GM21717 (cell line): Measurements from ENCODE around the gene RAB37.

ENCODE experiments used
- ATAC-seq: cut with Tn5 transposase; IDR thresholded peaks from one replicate; pipeline ENCODE4 v1.9.1; 2021; ENCODE audit warnings: mild to moderate bottlenecking, moderate library complexity; ENCODE audit not compliant: unreplicated experiment

RAB37 gene

GRCh38 chr17:74776990-74777389 is 39.9 kb downstream of the RAB37 start:
- no peak for ATAC-seq

DNA sequence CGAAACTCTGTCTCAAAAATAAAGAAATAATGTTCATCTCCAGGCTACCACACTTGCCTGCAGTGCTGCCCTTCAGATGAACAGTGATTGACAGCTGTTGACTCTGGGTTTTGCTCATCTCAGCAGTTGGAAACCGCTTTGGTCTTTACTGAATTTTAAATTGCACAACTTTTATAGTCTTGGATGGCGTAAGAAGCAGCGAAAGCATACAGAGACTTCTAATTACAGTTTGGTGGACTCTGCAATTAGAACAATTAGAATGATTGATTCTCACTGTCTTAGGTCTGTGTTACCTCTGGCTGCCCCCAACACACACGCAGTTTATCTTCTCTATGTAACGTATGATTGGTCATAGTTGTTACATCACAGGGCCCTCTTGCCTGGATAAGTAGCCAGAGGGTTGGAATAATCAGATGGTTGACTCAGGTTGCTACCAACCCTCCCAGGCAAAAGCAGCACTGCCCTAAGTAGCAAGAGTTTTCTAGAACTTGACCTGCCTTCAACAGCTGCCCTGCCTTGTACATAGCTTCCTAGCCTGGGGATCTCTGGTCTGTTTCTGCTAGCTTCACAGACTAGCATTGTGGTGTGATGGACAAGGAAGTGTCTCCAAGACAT is 41.0 kb downstream of the RAB37 start:
- no peak for ATAC-seq

- no peak for ATAC-seq
These were observed 41.9 kb downstream of the RAB37 start for GRCh38 chr17:74778960-74779359.

DNA sequence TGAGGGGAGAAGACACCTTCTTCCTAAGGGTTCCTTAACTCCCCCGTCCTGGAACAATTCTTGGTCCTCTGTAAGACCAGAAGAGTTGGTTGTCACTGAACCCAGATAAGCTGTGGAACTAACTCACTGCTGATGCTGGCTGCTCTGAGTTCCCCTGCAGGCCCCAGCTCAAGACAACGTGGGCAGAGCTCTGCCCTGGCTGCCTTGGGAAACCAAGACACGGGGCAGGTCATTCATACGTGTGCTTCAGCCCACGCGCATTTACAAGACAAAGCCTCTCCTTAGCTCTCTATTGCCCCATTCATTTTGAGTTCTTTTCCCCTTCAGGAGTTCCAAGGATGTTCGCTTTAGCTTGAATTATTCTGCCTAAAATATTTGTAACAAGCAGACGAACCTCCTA is 42.4 kb downstream of the RAB37 start:
- ATAC-seq: no peak

DNA sequence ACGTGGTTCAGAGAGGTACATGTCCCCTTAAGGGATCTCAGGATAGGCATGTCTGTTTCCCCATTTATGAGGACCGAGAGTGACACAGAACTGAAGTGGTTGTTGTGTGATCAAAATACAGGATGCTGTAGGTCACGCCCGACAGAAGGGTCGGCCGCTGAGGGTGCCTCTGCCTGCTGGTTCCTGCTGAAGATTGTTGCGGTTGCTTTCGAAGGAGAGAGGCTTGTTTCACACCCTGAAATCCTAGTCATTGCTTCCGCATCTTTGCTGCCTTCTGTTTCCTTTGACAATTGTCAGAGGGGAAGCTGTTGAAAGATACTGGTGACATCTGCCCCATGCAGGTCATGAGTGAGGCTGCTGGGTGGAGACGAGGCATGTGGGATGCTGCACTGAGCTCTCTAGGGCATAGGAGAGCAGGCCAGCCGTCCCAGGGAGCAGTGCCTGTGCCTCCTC is 42.9 kb downstream of the RAB37 start:
- peak; percentile 58 for ATAC-seq

- no peak for ATAC-seq
These were observed 43.6 kb downstream of the RAB37 start for GRCh38 chr17:74780443-74781238.

DNA sequence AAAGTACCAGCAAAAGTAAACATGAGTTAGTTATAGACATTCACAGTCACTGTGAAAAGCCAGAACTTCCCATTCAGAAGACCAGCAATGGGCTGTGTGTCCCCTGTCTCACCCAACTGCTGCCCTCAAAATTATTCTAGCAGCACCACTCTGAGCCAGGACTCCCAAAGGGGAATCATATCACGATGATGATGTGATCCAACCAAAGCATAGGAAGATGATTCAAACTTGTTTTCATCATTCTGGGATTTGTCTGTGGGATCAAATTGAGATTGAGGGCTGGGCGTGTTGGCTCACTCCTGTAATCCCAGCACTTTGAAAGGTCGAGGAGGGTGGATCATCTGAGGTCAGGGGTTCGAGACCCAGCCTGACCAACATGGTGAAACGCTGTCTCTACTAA is 45.5 kb downstream of the RAB37 start:
- no peak for ATAC-seq

DNA sequence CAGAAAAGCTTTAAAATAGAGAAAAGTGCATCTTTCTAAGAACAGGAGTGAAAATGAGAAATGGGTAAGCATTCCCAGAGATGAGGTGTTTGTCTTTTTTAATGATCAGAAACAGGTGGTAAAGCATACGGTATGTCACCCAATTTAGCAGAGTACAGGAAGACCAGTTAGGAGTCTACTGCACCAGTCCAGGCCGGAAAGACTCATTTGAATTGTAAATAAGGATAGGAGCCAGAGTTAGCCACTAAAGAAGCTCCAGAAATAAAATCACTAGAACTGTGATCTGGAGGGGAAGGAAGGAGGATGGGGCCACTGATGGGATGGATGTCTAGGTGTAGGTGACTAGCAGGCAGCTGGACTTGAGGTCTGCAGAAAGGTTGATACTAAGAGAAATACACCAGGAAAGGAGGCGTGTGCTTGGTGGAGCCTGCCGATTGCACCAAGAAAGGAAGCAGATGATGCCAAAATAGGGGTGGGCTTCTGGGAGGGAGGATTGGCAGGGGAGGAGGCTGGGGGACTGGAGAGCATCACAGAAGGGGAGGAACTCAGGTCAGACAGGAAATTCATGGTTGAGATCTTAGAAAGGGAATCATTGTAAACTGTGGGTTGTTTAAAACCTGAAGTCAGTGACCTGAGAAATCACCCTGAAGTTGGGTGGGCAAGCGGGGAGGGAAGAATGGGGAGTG is 47.2 kb downstream of the RAB37 start:
- no peak for ATAC-seq

GRCh38 chr17:74785096-74785980 is 48.3 kb downstream of the RAB37 start:
- ATAC-seq: no peak

GRCh38 chr17:74785981-74786360 is 48.9 kb downstream of the RAB37 start:
- no peak for ATAC-seq

DNA sequence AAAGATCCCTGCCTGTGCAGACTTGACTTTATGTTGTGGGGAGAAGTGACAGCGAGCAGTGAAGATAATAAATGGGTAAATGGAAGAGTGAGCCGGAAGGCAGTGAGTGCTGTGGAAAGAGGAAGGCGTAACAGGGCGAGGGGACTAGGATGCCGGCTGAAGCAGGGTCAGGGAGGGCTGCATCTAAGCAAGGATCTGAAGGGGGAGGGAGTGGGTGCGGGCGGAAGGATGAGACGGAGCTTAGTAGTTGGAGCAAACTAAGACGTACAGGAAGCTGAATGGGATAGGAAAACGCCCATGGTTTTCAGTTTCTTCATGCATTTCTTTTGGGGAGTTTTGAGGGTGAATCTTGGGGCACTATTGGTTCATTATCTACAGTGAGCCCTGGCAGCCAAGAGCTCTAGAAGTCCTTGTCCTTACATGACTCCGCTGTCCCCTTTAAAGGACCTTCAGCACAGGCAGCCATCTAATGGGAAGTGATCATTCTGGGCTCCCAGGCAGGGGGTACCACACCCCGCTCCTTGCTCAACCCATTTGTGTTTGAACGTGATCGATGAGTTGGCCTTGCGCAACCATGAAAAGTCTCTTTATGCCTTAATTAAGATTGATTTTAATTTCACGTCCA is 49.5 kb downstream of the RAB37 start:
- ATAC-seq: no peak

DNA sequence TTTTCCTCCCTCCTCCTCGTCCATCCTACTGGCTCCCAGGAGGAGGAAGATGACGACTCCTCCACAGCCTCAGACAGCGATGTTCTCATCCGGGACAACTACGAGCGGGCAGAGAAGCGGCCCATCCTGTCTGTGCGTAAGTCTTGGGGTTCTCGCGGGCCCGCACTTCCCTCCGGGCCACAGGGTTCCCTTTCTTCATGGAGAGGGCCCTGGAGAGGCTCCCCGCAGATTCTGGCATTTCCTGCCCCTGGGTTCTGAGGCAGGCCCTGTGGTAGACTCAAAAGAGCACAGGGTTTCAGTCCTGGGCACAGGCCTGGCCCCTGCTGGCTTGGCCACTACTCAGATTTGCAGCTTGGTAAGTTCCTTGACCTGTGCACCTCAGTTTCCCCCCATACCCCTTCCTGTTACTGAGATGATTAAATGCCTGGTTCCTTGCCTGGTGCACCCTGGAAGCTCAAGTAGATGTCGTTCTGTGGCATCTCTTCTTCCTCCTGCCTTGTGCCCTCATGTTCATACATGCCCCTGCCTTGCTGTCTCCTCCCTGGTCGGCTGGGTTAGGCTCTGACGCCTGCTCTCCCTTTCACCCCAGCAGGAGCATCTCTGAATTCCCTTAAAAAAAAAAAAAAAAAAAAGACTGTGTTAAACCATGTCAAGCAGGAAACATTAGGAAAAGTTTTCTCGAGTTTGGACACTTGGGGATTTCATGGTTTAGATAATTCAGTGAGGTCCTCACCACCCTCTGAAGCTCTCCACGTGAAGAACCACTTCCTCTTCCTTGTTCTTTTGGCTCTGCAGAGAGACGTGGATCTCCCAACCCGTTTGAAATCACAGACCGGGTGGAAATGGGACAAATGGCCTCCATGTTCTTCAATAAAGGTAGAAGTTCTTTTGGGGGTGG is 53.4 kb downstream of the RAB37 start:
- no peak for ATAC-seq

DNA sequence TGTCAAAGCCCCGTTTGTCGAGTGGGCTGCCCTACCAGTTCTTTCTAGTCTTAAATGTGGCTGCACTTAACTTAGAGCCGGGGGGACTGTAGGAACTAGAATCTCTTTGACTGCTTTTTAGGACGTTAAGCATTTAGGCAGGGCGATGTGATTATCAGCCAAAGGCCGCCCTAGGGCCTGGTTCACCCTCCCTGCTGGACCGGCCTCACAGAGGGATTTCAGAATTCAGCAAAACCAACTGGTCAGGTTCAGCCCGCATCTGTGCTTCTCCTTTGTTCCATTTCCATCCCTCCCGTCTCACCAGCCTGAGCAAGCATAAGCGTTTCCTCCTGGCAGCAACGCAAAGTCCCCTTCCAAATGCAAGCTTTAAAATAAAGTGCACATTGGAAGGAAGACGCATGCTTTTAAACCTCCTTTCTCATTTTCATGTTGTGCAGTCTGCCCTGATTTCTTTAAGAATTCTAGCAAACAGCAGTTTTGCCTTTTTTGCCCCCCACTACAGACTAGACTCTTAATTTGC is 55.6 kb downstream of the RAB37 start:
- no peak for ATAC-seq

- no peak for ATAC-seq
These were observed 58.4 kb downstream of the RAB37 start for GRCh38 chr17:74795327-74796020.

- ATAC-seq: no peak
These were observed 59.2 kb downstream of the RAB37 start for GRCh38 chr17:74796211-74796610.

GRCh38 chr17:74796866-74797265 is 59.8 kb downstream of the RAB37 start:
- ATAC-seq: no peak
